Naive thymus-derived CD4-positive, alpha-beta T cell (primary cell): ENCODE results near the gene IQCC. TPM values are rescaled to one million over a fixed set of nuclear protein-coding genes. Genes with fewer than 3 reads are reported as not detected.

Experiments
- ATAC-seq: fragments of 150-1000 bp; cut with Tn5 transposase; 2 replicates; pipeline ENCODE4 v1.10.0; 2021; ENCODE audit warnings: mild to moderate bottlenecking, moderate library complexity
- CTCF ChIA-PET: fragments of 350-600 bp; sonication (Branson Sonifier 250); formaldehyde crosslinking; loops from one replicate; lab custom pipeline; 2021; ENCODE audit warnings: antibody characterized with exemption; lab: Charles Lee
- POLR2A ChIA-PET: fragments of 350-600 bp; sonication (Branson Sonifier 250); formaldehyde crosslinking; loops from one replicate; lab custom pipeline; 2021; ENCODE audit warnings: antibody characterized with exemption, inconsistent platforms; lab: Charles Lee
- DNase-seq, 9 donors: peaks; one replicate each; pipeline versions ENCODE4 v3.0.0 to v3.0.0-alpha.2; 2020 to 2022; ENCODE audit warnings: mixed read lengths in 1 of 9
- H3K27ac ChIP-seq: one replicate; pipeline ENCODE4 v1.7.0; 2013; ENCODE audit warnings: mild to moderate bottlenecking, low read depth, low read length, moderate library complexity
- H3K27me3 ChIP-seq, 2 donors: one replicate each; pipeline ENCODE4 v1.7.0; 2013; ENCODE audit warnings: low read length in 2 of 2, mild to moderate bottlenecking in 2 of 2, moderate library complexity in 2 of 2; ENCODE audit not compliant: control insufficient read depth in 2 of 2, insufficient read depth in 2 of 2
- H3K36me3 ChIP-seq, 3 experiments: 1 replicate in 2 of 3; 2 replicates in 1 of 3; pipeline ENCODE4 v1.7.0; 2013; ENCODE audit warnings: low read length in 3 of 3, mild to moderate bottlenecking in 3 of 3, moderate library complexity in 1 of 3; ENCODE audit not compliant: insufficient read depth in 3 of 3, control insufficient read depth in 2 of 3
- H3K4me1 ChIP-seq, 2 donors: one replicate each; pipeline ENCODE4 v1.7.0; 2013; ENCODE audit warnings: low read length in 2 of 2, mild to moderate bottlenecking in 2 of 2, moderate library complexity in 1 of 2; ENCODE audit not compliant: control insufficient read depth in 2 of 2, insufficient read depth in 2 of 2
- H3K4me3 ChIP-seq: 2 replicates; pipeline ENCODE4 v1.7.0; 2013; ENCODE audit warnings: mild to moderate bottlenecking, low read length
- H3K9me3 ChIP-seq, 3 experiments: 1 replicate in 2 of 3; 2 replicates in 1 of 3; pipeline ENCODE4 v1.7.0; 2013; ENCODE audit warnings: low read length in 3 of 3; ENCODE audit not compliant: control insufficient read depth in 2 of 3
- H3K27ac Mint-ChIP-seq, 9 donors: one replicate each; pipeline ENCODE4 v1.8.0; 2020 to 2022; ENCODE audit warnings: mixed read lengths in 9 of 9, mild to moderate bottlenecking in 8 of 9, moderate library complexity in 5 of 9, inconsistent platforms in 2 of 9
- H3K27me3 Mint-ChIP-seq, 5 donors: one replicate each; pipeline ENCODE4 v1.8.0; 2021 to 2022; ENCODE audit warnings: mixed read lengths in 5 of 5, mild to moderate bottlenecking in 1 of 5
- H3K36me3 Mint-ChIP-seq, 5 donors: one replicate each; pipeline ENCODE4 v1.8.0; 2020 to 2022; ENCODE audit warnings: mixed read lengths in 5 of 5, mild to moderate bottlenecking in 3 of 5, inconsistent platforms in 1 of 5
- H3K4me1 Mint-ChIP-seq, 7 donors: one replicate each; pipeline ENCODE4 v1.8.0; 2020 to 2022; ENCODE audit warnings: mixed read lengths in 7 of 7, mild to moderate bottlenecking in 3 of 7, inconsistent platforms in 1 of 7
- H3K4me3 Mint-ChIP-seq, 10 donors: one replicate each; pipeline ENCODE4 v1.8.0; 2020 to 2022; ENCODE audit warnings: mild to moderate bottlenecking in 10 of 10, mixed read lengths in 10 of 10, moderate library complexity in 6 of 10, inconsistent platforms in 2 of 10
- H3K9me3 Mint-ChIP-seq, 11 donors: one replicate each; pipeline ENCODE4 v1.8.0; 2020 to 2022; ENCODE audit warnings: mixed read lengths in 11 of 11, mild to moderate bottlenecking in 4 of 11, inconsistent platforms in 1 of 11, moderate library complexity in 1 of 11
- intact Hi-C, 2 donors: fragments of 100-400 bp; cut with micrococcal nuclease; formaldehyde crosslinking; loops; one replicate each; pipeline ENCODE4 v1.15.1; 2023
- polyA plus RNA-seq, 2 donors: library from polyadenylated mRNA; unstranded; fragments of 300-500 nt; fragmentation: Illumina TruSeq; gene quantifications; one replicate each; pipeline ENCODE4 v1.2.3, GENCODE V29; 2021
- total RNA-seq, 6 experiments: library from RNA in 5 of 6; stranded (reverse) in 5 of 6; gene quantifications; 1 replicate in 5 of 6; 2 replicates in 1 of 6; pipeline ENCODE4 v1.2.3 and lab custom pipeline; 2021 to 2026

Gene IQCC
- total and polyA plus RNA-seq, 7 experiments from 2014 or later = 1.8 to 4.6 (median 2.5) TPM

GRCh38 chr1:32192220-32192948 lies 13.1 kb upstream of the IQCC start:
- POLR2A ChIA-PET = interaction anchor here (0.7 to 1.2 kb wide), 2 partner anchors 12 to 153 kb away, joined by 3 read pairs; no protein-coding TSS in a partner anchor
- no peak overlapping the region for H3K4me3 ChIP-seq
- no peaks in the 10 kb centered on the region for H3K9me3 ChIP-seq
- intact Hi-C loops = no loop called here
- no peak overlapping the region for H3K27ac ChIP-seq
- no peaks in the 10 kb centered on the region for H3K27me3 ChIP-seq
- Mint-ChIP-seq H3K27ac (peak overlapping the region in 2 of 9 donors; percentile 46 to 58), H3K4me3 (no peak overlapping the region), H3K36me3 (peaks cover 27 to 54% (median 38%) of the 10 kb centered on the region in 5 donors), H3K27me3 (no peaks in the 10 kb centered on the region), H3K4me1 (peaks cover 31 to 60% (median 37%) of the 10 kb centered on the region in 7 donors), H3K9me3 (no peaks in the 10 kb centered on the region)
- CTCF ChIA-PET = no interaction called here
- DNase-seq = no peak
- H3K36me3 ChIP-seq = peaks cover 20 to 82% (median 36%) of the 10 kb centered on the region in 3 experiments
- ATAC-seq = no peak
- peaks cover 19 to 24% of the 10 kb centered on the region in 2 donors for H3K4me1 ChIP-seq

GRCh38 chr1:32194984-32195383 lies 10.5 kb upstream of the IQCC start:
- H3K36me3 Mint-ChIP-seq = peaks cover 22 to 48% (median 29%) of the 10 kb centered on the region in 5 donors
- H3K4me1 ChIP-seq = peaks cover 24 to 29% of the 10 kb centered on the region in 2 donors
- no peaks in the 10 kb centered on the region for H3K27me3 Mint-ChIP-seq
- no peak overlapping the region for H3K4me3 ChIP-seq
- peaks cover 37 to 72% (median 48%) of the 10 kb centered on the region in 7 donors for H3K4me1 Mint-ChIP-seq
- peaks cover 10 to 56% (median 21%) of the 10 kb centered on the region in 3 experiments for H3K36me3 ChIP-seq
- ATAC-seq (no peak), DNase-seq (no peak)
- no peaks in the 10 kb centered on the region for H3K9me3 Mint-ChIP-seq
- POLR2A ChIA-PET = interaction anchor here (1.1 to 7.7 kb wide), 3 partner anchors 11 to 15 kb away, joined by 3 to 49 read pairs (median 18); partner anchors contain the start of genes IQCC and TXLNA
- no peaks in the 10 kb centered on the region for H3K9me3 ChIP-seq
- CTCF ChIA-PET = interaction anchor here (0.6 kb wide), 2 partner anchors 49 to 225 kb away, joined by 3 read pairs; no protein-coding TSS in a partner anchor
- no peaks in the 10 kb centered on the region for H3K27me3 ChIP-seq
- no peak overlapping the region for H3K27ac ChIP-seq
- no peak overlapping the region for H3K27ac Mint-ChIP-seq
- no peak overlapping the region for H3K4me3 Mint-ChIP-seq
- intact Hi-C loops = no loop called here

GRCh38 chr1:32195531-32195930 lies 9.9 kb upstream of the IQCC start:
- CTCF ChIA-PET = interaction anchor here (0.6 kb wide), 2 partner anchors 50 to 224 kb away, joined by 3 read pairs; no protein-coding TSS in a partner anchor
- intact Hi-C loops = no loop called here

GRCh38 chr1:32195972-32196823 lies 9.3 kb upstream of the IQCC start:
- Mint-ChIP-seq H3K27ac (peak overlapping the region in 7 of 9 donors; percentile 15 to 87 (median 72)), H3K4me1 (peaks cover 41 to 74% (median 52%) of the 10 kb centered on the region in 7 donors), H3K27me3 (no peaks in the 10 kb centered on the region), H3K4me3 (peak overlapping the region in 9 of 10 donors; percentile 1 to 75 (median 55)), H3K9me3 (no peaks in the 10 kb centered on the region), H3K36me3 (peaks cover 22 to 45% (median 27%) of the 10 kb centered on the region in 5 donors)
- intact Hi-C loops = no loop called here
- CTCF ChIA-PET = interaction anchor here (0.6 kb wide), 1 partner anchor 172 kb away, joined by 9 read pairs; no protein-coding TSS in a partner anchor
- H3K36me3 ChIP-seq = peaks cover 10 to 47% (median 19%) of the 10 kb centered on the region in 3 experiments
- no peaks in the 10 kb centered on the region for H3K27me3 ChIP-seq
- POLR2A ChIA-PET = interaction anchor here (0.6 to 7.7 kb wide), 6 partner anchors 10 to 199 kb away, joined by 3 to 49 read pairs (median 6); partner anchors contain the start of genes BSDC1, IQCC, KPNA6 and TXLNA
- H3K4me1 ChIP-seq = peaks cover 24 to 31% of the 10 kb centered on the region in 2 donors
- no peak overlapping the region for H3K4me3 ChIP-seq
- ATAC-seq (no peak), DNase-seq (peak in 2 of 9 donors; percentile 23 to 24)
- no peaks in the 10 kb centered on the region for H3K9me3 ChIP-seq
- H3K27ac ChIP-seq = no peak overlapping the region

More at GRCh38 chr1:32195531-32195930, 9.9 kb upstream of the IQCC start:
- peaks cover 41 to 74% (median 52%) of the 10 kb centered on the region in 7 donors for H3K4me1 Mint-ChIP-seq
- peaks cover 24 to 31% of the 10 kb centered on the region in 2 donors for H3K4me1 ChIP-seq
- ATAC-seq (no peak), DNase-seq (no peak)
- no peaks in the 10 kb centered on the region for H3K9me3 ChIP-seq
- peaks cover 22 to 45% (median 27%) of the 10 kb centered on the region in 5 donors for H3K36me3 Mint-ChIP-seq
- no peaks in the 10 kb centered on the region for H3K27me3 Mint-ChIP-seq
- peaks cover 10 to 53% (median 19%) of the 10 kb centered on the region in 3 experiments for H3K36me3 ChIP-seq
- peak overlapping the region in 5 of 10 donors; percentile 30 to 75 (median 55) for H3K4me3 Mint-ChIP-seq
- H3K27ac ChIP-seq = no peak overlapping the region
- no peaks in the 10 kb centered on the region for H3K9me3 Mint-ChIP-seq
- no peaks in the 10 kb centered on the region for H3K27me3 ChIP-seq
- peak overlapping the region in 1 of 9 donors; percentile 30 for H3K27ac Mint-ChIP-seq
- POLR2A ChIA-PET = interaction anchor here (1.1 to 7.7 kb wide), 5 partner anchors 10 to 199 kb away, joined by 3 to 49 read pairs (median 9); partner anchors contain the start of genes BSDC1, IQCC, KPNA6 and TXLNA
- no peak overlapping the region for H3K4me3 ChIP-seq

GRCh38 chr1:32197074-32197473 lies 8.4 kb upstream of the IQCC start:
- H3K4me1 Mint-ChIP-seq = peaks cover 49 to 77% (median 61%) of the 10 kb centered on the region in 7 donors
- Histone ChIP-seq H3K4me3 (no peak overlapping the region), H3K36me3 (peaks cover 3 to 38% (median 11%) of the 10 kb centered on the region in 3 experiments), H3K27ac (no peak overlapping the region), H3K9me3 (no peaks in the 10 kb centered on the region), H3K4me1 (peaks cover 31 to 37% of the 10 kb centered on the region in 2 donors), H3K27me3 (no peaks in the 10 kb centered on the region)
- H3K36me3 Mint-ChIP-seq = peaks cover 17 to 38% (median 19%) of the 10 kb centered on the region in 5 donors
- no peaks in the 10 kb centered on the region for H3K9me3 Mint-ChIP-seq
- DNase-seq (no peak), ATAC-seq (no peak)
- ChIA-PET CTCF (no interaction called here), POLR2A (interaction anchor here (0.6 to 7.7 kb wide), 8 partner anchors 9 to 198 kb away, joined by 3 to 49 read pairs (median 4); partner anchors contain the start of genes BSDC1, HDAC1, IQCC and KPNA6)
- H3K27ac Mint-ChIP-seq = peak overlapping the region in 5 of 9 donors; percentile 4 to 81 (median 67)
- H3K27me3 Mint-ChIP-seq = no peaks in the 10 kb centered on the region
- H3K4me3 Mint-ChIP-seq = peak overlapping the region in 2 of 10 donors; percentile 55 to 68
- intact Hi-C loops = no loop called here
